Measurements from ENCODE around the gene NLRP3.

NLRP3 gene

GRCh38 chr1:247440001-247440620 lies 24.1 kb downstream of the NLRP3 start:
- no peak for TF ChIP-seq CTCF (IDR thresholded peaks at IDR 0.05; ENCODE audit: low read depth, low read length)

GRCh38 chr1:247441606-247442005 lies 25.6 kb downstream of the NLRP3 start:
- H3K9me3 ChIP-seq: no peaks in the 10 kb centered on the region
- DNase-seq: no peak
- no peaks in the 10 kb centered on the region for H3K4me1 ChIP-seq
- H3K27me3 ChIP-seq: no peaks in the 10 kb centered on the region; the same call in none of the 2 replicates
- no peak overlapping the region for H3K4me3 ChIP-seq (ENCODE audit: low read depth, low read length)
- no peak for TF ChIP-seq CTCF (IDR thresholded peaks at IDR 0.05; ENCODE audit: low read depth, low read length)
- no peaks in the 10 kb centered on the region for H3K36me3 ChIP-seq

More at GRCh38 chr1:247440001-247440620, 24.1 kb downstream of the NLRP3 start:
- H3K9me3 ChIP-seq: no peaks in the 10 kb centered on the region
- H3K4me3 ChIP-seq (ENCODE audit: low read depth, low read length): no peak overlapping the region
- no peaks in the 10 kb centered on the region for H3K4me1 ChIP-seq
- DNase-seq: no peak
- no peaks in the 10 kb centered on the region for H3K36me3 ChIP-seq
- peaks cover 11% of the 10 kb centered on the region for H3K27me3 ChIP-seq

GRCh38 chr1:247442164-247442563 lies 26.2 kb downstream of the NLRP3 start:
- Histone ChIP-seq H3K9me3 (no peaks in the 10 kb centered on the region), H3K4me3 (ENCODE audit: low read depth, low read length) (no peak overlapping the region)
- TF ChIP-seq CTCF (IDR thresholded peaks at IDR 0.05; ENCODE audit: low read depth, low read length): no peak

GRCh38 chr1:247443641-247444040 lies 27.7 kb downstream of the NLRP3 start:
- peak; percentile 33 for DNase-seq
- Histone ChIP-seq H3K9me3 (no peaks in the 10 kb centered on the region), H3K4me1 (no peaks in the 10 kb centered on the region), H3K4me3 (ENCODE audit: low read depth, low read length) (no peak overlapping the region), H3K27me3 (no peaks in the 10 kb centered on the region; the same call in 1 of the 2 replicates), H3K36me3 (no peaks in the 10 kb centered on the region)
- TF ChIP-seq CTCF (IDR thresholded peaks at IDR 0.05; ENCODE audit: low read depth, low read length): no peak

More at GRCh38 chr1:247442164-247442563, 26.2 kb downstream of the NLRP3 start:
- DNase-seq: no peak
- no peaks in the 10 kb centered on the region for H3K4me1 ChIP-seq
- H3K27me3 ChIP-seq: no peaks in the 10 kb centered on the region; the same call in none of the 2 replicates
- no peaks in the 10 kb centered on the region for H3K36me3 ChIP-seq

GRCh38 chr1:247444571-247444970 lies 28.6 kb downstream of the NLRP3 start:
- DNase-seq: no peak
- Histone ChIP-seq H3K36me3 (no peaks in the 10 kb centered on the region), H3K4me3 (ENCODE audit: low read depth, low read length) (no peak overlapping the region), H3K27me3 (peaks cover 5% of the 10 kb centered on the region), H3K9me3 (no peaks in the 10 kb centered on the region), H3K4me1 (no peaks in the 10 kb centered on the region)
- TF ChIP-seq CTCF (IDR thresholded peaks at IDR 0.05; ENCODE audit: low read depth, low read length): no peak

GRCh38 chr1:247445526-247446356 lies 29.8 kb downstream of the NLRP3 start:
- no peaks in the 10 kb centered on the region for H3K9me3 ChIP-seq
- no peak for TF ChIP-seq CTCF (IDR thresholded peaks at IDR 0.05; ENCODE audit: low read depth, low read length)

More at GRCh38 chr1:247445526-247446356, 29.8 kb downstream of the NLRP3 start:
- peaks cover 5% of the 10 kb centered on the region for H3K27me3 ChIP-seq
- no peaks in the 10 kb centered on the region for H3K36me3 ChIP-seq
- H3K4me1 ChIP-seq: no peaks in the 10 kb centered on the region
- no peak overlapping the region for H3K4me3 ChIP-seq (ENCODE audit: low read depth, low read length)
- DNase-seq: no peak
